ENCODE results near the gene EGR4.

Gene EGR4

GRCh38 chr2:73290049-73290839 lies 3.1 kb downstream of the EGR4 start:
- DNase-seq (ENCODE audit: low read depth), result no peak

GRCh38 chr2:73289304-73289703 lies 4.0 kb downstream of the EGR4 start:
- no peak for DNase-seq (ENCODE audit: low read depth)

- DNase-seq (ENCODE audit: low read depth), result no peak
Measured at GRCh38 chr2:73286134-73286655, 7.2 kb downstream of the EGR4 start.

GRCh38 chr2:73285159-73285739 lies 8.1 kb downstream of the EGR4 start:
- no peak for DNase-seq (ENCODE audit: low read depth)

- DNase-seq (ENCODE audit: low read depth), result no peak
Measured at GRCh38 chr2:73284296-73285158, 8.8 kb downstream of the EGR4 start, which contains the start of gene FBXO41. TSS of gene FBXO41 (minus strand) at chr2:73284478. CDS start at chr2:73269630, 14,848 bp downstream.

GRCh38 chr2:73283545-73284295 lies 9.6 kb downstream of the EGR4 start:
- no peak for DNase-seq (ENCODE audit: low read depth)

- DNase-seq (ENCODE audit: low read depth), result no peak
Measured at GRCh38 chr2:73282924-73283544, 10.3 kb downstream of the EGR4 start.

GRCh38 chr2:73281244-73281643 lies 12.1 kb downstream of the EGR4 start:
- DNase-seq (ENCODE audit: low read depth), result no peak

GRCh38 chr2:73279852-73280251 lies 13.5 kb downstream of the EGR4 start:
- no peak for DNase-seq (ENCODE audit: low read depth)

GRCh38 chr2:73272270-73272669 lies 21.1 kb downstream of the EGR4 start:
- DNase-seq (ENCODE audit: low read depth), result no peak

GRCh38 chr2:73269686-73270465 lies 23.5 kb downstream of the EGR4 start:
- no peak for DNase-seq (ENCODE audit: low read depth)

- DNase-seq (ENCODE audit: low read depth), result no peak
Measured at GRCh38 chr2:73268830-73269685, 24.3 kb downstream of the EGR4 start.

- no peak for DNase-seq (ENCODE audit: low read depth)
Measured at GRCh38 chr2:73268366-73268829, 24.9 kb downstream of the EGR4 start.

GRCh38 chr2:73267008-73267407 lies 26.3 kb downstream of the EGR4 start:
- DNase-seq (ENCODE audit: low read depth), result no peak

GRCh38 chr2:73266061-73266901 lies 27.1 kb downstream of the EGR4 start:
- no peak for DNase-seq (ENCODE audit: low read depth)

- DNase-seq (ENCODE audit: low read depth), result no peak
Measured at GRCh38 chr2:73265298-73266060, 27.9 kb downstream of the EGR4 start.

GRCh38 chr2:73264783-73265182 lies 28.6 kb downstream of the EGR4 start:
- no peak for DNase-seq (ENCODE audit: low read depth)

- no peak for DNase-seq (ENCODE audit: low read depth)
Measured at GRCh38 chr2:73264332-73264606, 29.1 kb downstream of the EGR4 start.
